GM18867 (cell line): ENCODE results near the gene CNNM2.

Source experiments
- ATAC-seq: cut with Tn5 transposase; IDR thresholded peaks from one replicate; pipeline ENCODE4 v1.9.1; 2021; ENCODE audit warnings: mild to moderate bottlenecking, moderate library complexity; ENCODE audit not compliant: unreplicated experiment

Gene CNNM2

DNA sequence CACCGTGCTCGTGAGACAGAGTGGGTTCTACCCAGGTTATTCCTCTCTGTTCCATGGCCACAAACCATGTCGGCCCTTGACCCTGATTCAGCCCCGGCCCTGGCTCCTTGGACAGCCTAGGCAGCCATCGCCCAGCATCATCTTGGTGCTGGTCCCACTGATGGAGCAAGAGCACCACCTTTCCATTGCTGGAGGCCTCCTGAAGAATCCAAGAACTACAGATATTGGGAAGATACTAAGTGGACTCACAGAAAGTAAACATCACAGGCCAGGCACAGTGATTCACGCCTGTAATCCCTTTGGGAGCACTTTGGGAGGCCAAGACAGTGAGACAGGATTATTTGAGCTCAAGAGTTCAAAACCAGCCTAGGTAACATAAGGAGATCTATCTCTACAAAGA lies 149.9 kb downstream of the CNNM2 start:
- ATAC-seq, result no peak

DNA sequence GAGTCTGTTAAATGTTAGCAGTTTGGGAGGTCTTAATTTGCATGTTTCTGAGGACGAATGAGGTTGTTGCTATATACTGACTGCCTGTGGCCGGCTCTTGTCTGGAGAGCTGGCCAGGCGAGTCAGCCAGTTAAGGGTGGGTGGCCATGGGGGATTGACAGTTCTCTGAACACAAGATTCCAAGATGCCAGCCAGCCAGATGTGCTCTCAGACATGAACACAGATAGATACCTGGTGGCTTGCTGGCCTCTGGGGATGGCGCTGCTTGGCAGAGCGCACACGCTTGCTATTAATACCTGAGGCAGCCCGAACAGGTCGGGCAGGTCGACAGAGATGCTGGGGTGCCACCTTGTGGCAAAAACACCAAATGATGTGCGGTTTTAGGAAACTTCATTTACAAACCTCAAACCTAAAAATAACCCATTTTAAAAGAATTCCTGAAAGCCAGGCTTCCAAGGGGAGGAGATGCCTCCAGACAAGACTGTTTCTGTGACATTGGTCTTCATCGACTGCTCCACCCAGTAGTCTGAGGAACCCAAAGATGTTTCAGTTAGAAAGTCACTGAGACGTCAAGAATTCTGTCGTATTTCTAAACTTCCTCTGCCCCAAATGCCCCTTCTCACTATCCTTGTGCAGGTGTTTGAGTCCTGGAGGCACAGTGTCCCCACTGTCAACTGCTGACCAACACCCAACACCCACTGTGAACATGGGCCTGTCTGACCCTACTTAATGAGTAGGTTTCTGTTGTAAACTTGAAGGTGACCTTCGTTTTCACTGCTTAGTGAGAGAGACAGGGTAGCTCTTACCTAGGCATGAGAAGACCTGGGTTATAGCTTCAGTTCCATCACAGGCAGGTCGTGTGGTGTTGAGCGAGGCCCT lies 151.6 kb downstream of the CNNM2 start:
- ATAC-seq, result peak; percentile 59

DNA sequence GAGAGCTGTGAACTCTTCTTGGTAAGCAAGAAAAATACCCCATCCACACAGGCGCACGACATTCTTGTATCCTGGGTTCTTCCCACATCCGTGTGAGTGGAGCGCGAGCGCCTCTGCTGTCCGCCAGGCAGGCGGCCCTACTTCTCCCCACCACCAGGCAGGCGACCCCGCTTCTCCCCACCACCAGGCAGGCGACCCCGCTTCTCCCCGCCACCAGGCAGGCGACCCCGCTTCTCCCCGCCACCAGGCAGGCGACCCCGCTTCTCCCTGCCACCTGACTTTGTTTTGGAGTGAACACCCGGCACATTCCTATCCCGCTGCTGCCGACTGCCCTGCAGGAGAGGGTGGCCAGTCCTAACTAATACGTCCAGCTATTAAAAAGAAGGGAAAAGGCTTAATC lies 154.2 kb downstream of the CNNM2 start:
- no peak for ATAC-seq

DNA sequence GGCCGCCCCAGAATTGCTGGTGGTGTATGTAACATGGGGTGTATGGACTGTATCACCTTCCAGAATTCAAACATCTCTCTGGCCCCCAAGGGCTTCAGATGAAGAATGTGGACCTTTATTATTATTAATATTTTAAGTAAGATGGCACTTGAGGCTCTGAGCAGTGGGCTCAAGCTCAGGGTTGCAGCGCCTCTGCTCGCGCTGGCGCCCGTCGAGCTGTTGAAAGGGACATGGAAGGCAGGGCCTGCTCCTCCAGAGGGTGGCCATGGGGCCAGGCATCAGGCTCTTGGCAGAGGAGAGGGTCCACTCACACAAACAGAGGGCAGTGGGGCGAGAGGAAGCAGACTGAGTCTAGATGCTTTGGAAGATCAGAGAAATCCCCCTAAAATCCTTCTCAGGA lies 154.8 kb downstream of the CNNM2 start:
- ATAC-seq, result no peak

DNA sequence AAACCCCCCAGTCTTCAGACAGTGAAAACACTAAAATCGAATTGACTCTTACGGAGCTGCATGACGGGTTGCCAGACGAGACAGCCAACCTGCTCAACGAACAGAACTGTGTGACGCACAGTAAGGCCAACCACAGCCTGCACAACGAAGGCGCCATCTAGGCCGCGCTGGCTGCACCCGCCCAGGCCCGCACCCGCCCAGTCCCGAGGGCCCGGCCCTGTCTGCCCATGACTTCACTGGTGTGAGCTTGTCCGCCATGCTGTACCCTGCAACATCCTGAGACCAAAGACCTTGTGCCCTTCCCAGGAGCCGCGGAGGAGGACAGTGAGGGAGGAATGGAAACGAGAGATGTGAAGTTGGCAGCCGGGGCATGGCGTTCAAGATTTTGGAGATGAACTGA lies 158.9 kb downstream of the CNNM2 start:
- ATAC-seq, result no peak

DNA sequence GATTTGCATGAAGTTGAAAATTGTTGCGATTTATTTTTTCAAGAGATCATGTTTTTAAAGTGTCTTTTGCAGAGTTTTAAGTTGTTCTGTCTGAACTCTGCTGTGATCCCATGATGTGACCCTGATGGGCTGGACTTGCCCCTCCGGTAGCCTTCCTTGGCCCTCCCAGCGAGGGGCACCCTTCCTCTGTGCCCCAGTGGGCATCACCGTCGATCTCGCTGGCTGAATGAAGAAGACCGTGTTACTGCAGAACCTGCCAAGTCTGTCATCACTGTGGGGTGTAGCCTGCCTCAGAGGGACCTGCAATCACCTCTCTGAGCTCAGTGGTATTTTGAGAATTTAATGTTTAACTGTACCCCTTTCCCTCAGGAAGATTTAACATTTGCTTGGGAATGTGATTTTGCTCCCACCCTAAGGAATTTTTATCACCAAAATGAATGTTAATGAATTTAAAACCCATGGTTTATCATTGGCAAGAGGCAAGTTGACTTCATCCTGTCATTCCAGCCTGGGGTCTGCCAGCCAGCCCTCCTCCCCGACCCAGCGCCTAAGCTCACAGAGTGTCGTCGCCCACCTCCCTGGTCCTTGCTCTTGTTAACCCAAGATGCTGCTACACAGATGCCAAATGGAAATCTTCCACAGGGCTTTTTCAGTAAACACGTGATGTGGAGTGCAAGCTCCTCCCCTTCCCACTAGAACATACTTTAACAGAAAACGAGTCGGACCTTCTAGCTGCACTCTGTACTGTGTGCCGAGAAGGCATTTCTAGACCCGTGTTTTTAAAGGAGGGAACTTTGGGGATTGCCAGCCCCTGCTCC lies 159.6 kb downstream of the CNNM2 start:
- no peak for ATAC-seq

DNA sequence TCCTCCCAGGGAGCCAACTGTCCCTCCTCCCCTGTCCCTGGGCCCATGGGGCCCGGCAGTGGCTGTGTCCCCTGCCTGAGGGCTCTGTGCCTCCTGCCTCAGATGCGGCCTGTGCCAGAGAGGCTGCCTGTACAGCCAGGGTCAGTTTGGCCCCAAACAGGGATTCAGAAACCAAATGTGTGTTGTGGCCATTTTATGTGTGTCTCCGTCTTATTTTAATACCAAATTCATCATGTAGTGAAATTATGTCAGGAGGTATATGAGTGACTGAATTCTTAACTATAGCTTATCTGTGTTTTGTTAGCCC lies 160.2 kb downstream of the CNNM2 start:
- no peak for ATAC-seq

DNA sequence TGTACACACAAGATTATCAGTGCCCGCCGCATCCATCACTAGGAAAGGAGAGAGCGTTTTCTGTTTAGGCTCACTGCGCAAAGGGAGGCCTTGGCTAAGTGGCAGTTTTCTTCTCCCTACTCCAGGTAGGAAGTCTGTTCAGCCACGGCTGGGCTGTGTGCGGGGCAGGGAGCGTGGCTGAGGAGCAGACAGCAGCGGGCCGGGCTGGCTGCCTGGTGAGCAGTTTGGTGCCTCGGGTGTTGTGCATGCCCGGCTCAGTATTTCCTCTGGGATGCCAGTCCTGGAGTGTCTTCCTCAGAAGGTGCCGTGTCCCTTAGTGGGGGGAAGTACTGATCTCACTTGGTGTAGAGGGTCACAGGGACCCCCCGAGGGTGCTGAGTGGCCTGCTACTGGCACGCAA lies 160.6 kb downstream of the CNNM2 start:
- no peak for ATAC-seq

DNA sequence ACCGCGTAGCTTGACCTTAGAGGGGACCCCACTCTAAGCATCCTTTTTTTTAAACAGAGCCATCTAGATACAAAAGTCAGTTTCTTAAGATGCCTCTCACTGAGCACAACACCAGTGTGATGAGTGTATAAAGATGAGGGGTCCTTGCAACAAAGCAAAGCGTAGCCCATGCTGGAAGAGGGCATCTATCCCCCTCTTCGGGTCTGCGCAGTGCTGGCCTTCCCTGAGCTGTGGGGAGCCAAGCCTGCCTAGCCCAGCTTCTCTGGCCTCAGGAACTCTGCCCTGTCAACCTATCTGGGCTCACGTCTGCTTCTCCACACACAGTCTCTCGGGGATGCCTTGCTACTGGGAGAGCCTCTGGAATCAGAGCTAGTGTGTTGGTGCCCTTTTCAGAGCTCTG lies 161.0 kb downstream of the CNNM2 start:
- no peak for ATAC-seq

DNA sequence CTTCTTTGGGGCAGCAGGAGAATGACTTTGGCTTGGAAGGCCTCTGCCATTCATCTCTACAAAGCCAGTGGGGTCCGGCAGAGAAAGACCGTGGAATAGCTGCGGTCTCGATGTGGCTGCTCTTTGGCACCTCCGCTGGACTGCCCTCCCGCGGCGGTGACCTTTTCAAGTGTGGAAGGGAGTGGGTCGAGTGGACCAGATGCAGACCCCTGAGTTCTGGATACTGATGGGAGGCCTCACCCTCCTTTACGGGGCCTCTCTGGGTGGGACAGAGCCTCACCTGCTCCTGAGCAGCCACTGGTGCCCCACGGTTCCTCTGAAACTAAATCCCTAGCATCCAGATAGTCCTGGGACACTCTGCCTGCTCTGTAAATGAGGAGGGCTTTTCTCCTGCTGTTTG lies 161.9 kb downstream of the CNNM2 start:
- no peak for ATAC-seq

DNA sequence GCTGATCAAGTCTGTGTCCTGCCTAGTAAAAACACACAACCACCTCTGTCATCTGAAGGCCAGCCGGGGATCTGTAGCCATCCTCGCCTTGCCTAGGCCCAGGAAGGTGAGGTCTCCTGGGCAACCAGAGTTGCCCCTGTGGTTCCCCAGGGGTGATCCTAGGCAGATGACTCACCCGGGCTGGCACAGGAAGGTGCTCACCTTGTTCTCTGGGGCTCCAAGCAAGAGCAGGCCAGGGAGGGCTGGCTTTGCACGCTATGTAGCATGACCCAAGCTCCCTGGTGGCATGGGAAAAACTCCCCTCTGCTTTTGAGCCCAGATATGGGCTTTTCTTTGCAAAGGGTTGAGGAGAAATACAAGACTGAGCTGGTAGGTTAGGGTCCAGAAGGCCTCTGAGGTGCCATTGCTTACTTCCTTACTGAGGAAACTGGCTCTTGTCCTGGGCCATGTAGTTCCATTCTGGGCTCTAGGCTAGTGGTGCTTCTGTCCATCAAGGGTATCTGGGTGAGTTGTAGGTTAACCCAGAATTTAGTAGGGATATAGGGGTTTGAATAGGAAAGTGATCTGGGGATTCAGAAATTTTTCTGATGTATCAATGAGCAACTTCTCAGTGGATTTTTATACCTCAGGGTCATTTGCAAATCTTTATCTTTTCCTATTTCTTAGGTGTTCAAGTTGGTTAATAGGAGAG lies 162.9 kb downstream of the CNNM2 start:
- ATAC-seq, result no peak

DNA sequence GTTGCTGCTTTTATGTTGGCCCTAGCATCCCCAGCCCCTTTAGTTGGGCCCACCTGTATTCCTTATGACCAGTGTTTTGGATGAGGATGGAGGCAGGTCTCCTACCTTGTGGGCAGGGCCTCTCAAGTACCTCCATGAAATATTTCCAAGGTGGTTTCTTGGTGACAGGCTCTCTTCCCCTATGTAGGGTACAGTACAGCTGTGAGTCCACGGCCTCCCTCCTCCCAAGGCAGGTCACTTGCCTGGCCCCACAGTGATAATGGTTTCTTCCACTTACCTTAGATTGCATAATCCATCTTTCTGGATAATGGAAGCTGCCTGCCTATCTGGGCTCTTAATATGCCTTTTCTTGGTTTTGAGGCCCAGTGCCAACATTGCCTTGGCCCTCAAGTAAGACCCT lies 164.6 kb downstream of the CNNM2 start:
- ATAC-seq, result no peak

DNA sequence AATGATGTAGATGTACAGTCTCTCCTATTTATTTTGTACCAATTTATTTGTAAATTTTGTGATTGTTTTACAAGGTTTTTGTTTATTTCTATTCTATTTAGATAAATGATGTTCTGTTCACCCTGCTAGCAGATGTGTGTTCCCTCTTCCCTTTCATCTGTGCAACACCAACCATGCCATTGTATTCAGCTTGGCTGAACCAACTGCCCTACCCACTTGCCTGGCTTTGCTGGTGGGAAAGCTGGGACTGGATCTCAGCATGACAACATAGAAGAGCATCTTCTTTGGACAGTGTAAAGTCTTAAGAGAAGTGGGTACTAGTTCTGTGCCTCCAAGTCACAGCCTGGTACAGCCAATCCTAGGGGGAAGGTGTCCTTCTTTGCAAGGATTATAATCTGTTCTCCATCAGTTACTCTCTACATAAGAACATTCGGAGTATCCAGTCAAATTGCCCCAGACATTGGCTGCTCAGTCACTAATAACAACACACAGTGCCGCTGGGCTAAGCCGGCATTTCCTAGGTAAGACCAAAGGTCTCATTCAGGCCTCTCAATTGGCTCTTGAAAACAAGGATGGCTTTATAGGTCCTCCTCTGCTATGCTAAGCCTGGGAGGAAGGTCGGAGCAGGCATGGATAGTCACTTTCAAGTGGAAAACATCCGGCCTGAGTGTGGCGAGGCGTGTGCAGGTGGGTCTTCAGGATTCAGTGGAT lies 165.3 kb downstream of the CNNM2 start:
- no peak for ATAC-seq

DNA sequence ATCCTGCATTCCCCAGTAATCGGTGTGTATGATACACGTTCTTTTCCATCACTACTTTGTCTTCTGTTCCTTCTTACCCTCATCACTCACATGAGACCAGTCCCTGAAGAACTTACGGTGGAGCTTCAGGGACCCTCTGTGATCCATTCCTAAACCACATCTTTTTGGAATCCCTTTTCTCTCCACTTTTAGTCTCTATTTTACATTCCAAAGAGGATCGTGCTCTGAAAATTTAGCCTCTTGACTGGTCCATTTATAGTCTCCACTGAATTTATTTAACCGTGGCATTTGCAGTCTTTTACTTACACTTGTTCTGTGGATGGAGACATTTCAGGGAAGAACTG lies 165.9 kb downstream of the CNNM2 start:
- no peak for ATAC-seq

DNA sequence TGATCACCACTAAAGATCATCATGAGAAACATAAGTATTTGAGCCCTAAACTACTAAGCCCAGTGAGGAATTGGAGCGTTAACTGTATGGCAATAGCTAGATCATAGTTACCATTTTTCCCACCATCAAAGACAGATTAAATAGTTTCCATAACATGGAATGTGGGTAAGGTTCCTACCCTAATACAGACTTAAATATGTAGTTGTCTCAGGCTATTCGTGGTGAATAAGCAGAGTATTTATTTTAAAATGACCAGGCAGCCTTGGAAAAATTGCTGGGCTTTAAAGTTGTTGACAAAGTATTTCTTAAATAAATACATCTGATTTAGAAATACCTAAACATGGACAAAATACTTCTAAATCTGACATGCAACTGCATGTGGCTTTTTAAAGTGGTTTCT lies 168.2 kb downstream of the CNNM2 start:
- no peak for ATAC-seq

DNA sequence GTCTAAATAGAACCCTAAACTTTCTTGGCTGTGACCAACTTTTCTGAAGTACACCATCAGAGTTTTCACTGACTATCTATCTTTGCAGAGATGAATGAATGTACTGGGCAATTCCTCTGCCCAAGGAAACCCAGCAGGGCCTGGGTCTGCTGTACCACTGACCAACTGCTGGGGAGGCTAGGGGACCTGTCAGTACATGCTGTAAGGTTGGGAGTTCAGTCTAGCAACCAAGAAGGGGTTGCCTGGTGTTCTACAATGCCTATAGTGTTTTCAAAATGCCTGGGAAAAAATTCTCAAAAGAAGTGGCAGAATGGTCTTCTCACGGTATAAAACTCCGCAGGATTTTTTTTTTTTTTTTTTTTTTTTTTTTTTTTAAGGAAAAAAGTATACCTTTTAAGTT lies 168.7 kb downstream of the CNNM2 start:
- ATAC-seq, result no peak

DNA sequence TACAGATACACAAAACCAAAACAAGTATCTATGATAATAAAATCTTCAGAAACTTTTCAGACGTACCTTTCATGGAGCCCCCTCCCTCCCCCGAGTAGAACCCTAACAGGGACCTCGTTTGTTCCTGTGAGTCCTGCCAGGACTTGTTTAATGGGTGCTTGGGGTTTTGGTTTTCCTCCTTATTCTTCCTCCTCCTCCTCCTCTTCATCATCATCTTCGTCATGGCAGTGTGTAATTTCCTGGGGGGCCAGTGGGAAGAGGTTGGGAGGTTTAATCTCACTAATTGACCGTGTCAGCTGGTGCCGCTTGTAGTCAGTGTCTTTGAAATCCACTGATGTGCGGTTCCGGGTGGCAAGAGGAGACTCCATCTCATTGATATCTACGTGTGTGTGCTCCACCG lies 171.4 kb downstream of the CNNM2 start:
- ATAC-seq, result no peak

DNA sequence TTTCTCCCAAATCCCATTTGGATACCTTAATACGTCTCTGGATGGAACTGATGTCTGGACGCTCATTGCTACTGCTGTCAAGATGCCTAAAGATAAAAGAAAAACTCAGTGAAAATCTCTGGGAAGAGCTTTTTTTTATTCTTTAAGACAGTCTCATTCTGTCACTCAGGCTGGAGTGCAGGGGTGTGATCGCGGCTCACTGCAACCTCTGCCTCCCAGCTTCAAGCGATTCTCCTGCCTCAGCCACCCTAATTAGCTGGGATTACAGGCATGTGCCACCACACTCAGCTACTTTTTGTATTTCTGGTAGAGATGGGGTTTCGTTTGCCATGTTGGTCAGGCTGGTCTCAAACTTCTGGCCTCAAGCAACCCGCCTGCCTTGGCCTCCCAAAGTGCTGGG lies 172.8 kb downstream of the CNNM2 start:
- no peak for ATAC-seq

DNA sequence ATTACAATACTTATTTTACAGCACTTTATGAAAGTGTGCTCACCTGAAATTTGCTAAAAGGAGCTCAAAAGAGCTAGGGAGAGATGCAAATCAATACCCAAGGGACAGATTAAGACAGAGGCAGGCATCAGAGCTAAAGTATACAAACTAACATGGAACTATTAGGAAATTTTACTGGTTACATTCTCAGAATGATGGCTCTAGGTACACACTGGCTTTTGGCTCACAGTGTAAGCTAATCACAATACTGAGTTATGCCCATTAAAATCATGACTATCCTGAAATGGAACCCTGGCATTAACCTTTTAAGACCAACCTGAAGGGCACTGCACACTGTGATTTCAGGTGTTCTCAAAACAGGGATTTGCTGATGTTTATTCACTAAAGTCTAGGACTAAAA lies 176.9 kb downstream of the CNNM2 start:
- ATAC-seq, result no peak

DNA sequence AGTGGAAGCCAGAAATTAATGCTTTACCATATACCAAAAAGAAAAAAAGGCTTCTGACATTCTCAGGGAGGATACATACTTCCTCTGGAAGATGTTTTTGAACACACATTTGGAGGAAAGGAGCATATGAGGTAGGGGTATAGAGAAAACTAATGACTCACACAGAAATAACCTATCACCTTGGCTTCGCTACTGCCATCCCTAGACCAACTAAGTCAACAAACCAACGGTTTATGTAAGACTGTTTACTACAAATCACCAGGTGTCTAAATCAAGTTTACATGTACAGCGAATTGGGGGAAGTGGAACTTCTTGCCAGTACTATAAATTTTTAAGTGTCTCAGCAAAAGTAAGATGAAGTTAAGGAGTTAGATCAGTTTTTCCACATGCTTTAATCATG lies 178.0 kb downstream of the CNNM2 start:
- no peak for ATAC-seq

DNA sequence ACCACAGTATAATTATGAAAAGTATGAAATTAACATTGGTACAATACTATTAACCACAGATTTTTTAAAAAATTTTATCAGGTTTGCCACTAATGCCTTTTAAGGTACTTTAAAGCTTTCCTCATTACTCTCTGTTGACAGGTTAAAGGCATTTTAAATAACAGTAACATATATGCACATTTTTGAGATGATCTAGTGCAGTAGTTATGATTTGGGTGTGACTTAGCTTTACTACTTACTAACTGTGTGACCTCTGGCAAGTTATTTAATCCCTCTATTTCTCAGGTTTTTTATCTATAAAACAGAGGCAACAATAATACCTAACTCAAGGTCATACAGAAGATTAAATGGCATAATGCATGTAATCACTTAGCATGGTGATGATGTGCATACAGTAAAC lies 180.1 kb downstream of the CNNM2 start:
- no peak for ATAC-seq
